ENCODE measurements around the gene UBQLN1.
"Not testable (repeated sequence)": the region's sequence is repeated elsewhere in the genome, so short reads cannot be mapped to it uniquely, and the experiment has no call there.

The UBQLN1 gene

DNA sequence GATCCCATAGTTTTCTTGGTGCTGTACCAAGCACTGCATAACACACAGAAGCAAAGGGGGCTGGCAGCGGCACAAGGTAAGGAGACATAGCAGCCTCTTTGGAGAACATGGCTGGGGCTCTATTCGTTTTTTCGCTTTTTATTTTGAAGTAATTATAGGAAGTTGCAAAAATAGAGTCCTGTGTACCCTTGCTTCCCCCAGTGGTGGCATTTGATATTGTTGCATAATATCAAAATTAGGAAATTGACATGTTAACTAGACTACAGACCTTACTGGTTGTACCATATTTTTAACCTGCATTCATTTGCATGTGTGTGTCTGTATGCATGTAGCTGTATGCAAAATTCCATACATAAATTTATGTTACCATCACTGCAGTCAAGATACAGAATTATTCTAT is 6.6 kb upstream of the UBQLN1 start:
- H3K27me3 ChIP-seq (replicated peaks; ENCODE audit: control insufficient read depth, insufficient read depth, low read length), result no peaks in the 10 kb centered on the region
- H3K4me1 ChIP-seq (ENCODE audit: control insufficient read depth, insufficient read depth, low read length), result peaks cover 1% of the 10 kb centered on the region
- no peaks in the 10 kb centered on the region for H3K36me3 ChIP-seq (ENCODE audit: control insufficient read depth, insufficient read depth, low read length, severe bottlenecking)
- peak; percentile 18 for DNase-seq (ENCODE audit: low read depth)
- H3K9me3 ChIP-seq (ENCODE audit: control insufficient read depth, low read length), result peaks cover 3% of the 10 kb centered on the region
- H3K9ac ChIP-seq (ENCODE audit: low read length), result no peak overlapping the region
- no peak overlapping the region for H3K4me3 ChIP-seq (ENCODE audit: low read length)

DNA sequence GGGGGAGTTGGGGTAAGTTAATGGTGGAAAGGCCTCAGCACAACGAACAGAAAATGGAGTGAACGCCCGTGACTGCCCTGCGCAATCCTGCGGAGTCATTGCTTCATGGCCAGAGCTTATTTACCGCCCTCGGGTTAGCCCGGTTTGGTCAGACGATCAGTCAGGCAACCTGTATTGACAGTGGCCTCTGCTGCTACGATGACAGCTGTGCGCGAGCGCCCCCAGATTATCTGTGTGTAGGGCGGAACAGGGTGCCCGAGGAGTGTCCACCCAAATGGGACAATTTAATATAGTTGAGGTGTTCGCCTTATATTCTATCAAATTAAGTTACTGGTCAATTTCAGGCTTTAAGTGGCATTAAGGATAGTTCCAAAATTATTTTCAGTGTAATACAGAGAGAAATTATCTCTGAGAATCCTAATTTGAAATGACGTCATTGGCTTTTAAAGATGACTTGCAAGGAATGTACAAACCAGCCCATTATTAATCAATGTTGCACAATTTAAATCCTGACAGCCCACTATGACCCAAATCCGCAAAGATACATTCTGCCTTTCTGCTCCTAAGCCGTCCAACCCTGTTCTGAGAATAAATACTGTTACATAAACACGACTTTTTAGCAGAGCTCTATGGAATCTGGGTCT is 879 bp upstream of the UBQLN1 start:
- Histone ChIP-seq H3K4me3 (ENCODE audit: low read length) (peak overlapping the region; percentile 91), H3K4me1 (ENCODE audit: control insufficient read depth, insufficient read depth, low read length) (peaks cover 20% of the 10 kb centered on the region), H3K9ac (ENCODE audit: low read length) (peak overlapping the region; percentile 97), H3K9me3 (ENCODE audit: control insufficient read depth, low read length) (no peaks in the 10 kb centered on the region), H3K36me3 (ENCODE audit: control insufficient read depth, insufficient read depth, low read length, severe bottlenecking) (no peaks in the 10 kb centered on the region), H3K27me3 (replicated peaks; ENCODE audit: control insufficient read depth, insufficient read depth, low read length) (no peaks in the 10 kb centered on the region)
- DNase-seq (ENCODE audit: low read depth), result peak; percentile 66

DNA sequence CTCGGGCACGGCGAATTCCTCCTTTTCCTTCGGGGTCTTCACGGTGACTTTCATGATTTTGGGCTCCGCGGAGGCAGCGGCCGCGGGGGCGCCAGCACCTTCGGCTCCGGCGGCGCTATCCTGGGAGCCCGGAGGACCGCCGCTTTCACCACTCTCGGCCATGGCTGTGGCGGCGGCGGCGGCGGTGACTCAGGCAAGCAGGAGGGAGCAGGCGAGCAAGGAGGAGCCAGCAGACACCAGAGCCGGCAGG is 315 bp downstream of the UBQLN1 start:
- peak; percentile 87 for DNase-seq (ENCODE audit: low read depth)
- H3K27me3 ChIP-seq (replicated peaks; ENCODE audit: control insufficient read depth, insufficient read depth, low read length), result no peaks in the 10 kb centered on the region
- peak overlapping the region; percentile 91 for H3K4me3 ChIP-seq (ENCODE audit: low read length)
- peaks cover 20% of the 10 kb centered on the region for H3K4me1 ChIP-seq (ENCODE audit: control insufficient read depth, insufficient read depth, low read length)
- no peaks in the 10 kb centered on the region for H3K9me3 ChIP-seq (ENCODE audit: control insufficient read depth, low read length)
- peak overlapping the region; percentile 97 for H3K9ac ChIP-seq (ENCODE audit: low read length)
- H3K36me3 ChIP-seq (ENCODE audit: control insufficient read depth, insufficient read depth, low read length, severe bottlenecking), result no peaks in the 10 kb centered on the region

GRCh38 chr9:83706676-83707517 is 861 bp downstream of the UBQLN1 start:
- peak overlapping the region; percentile 97 for H3K9ac ChIP-seq (ENCODE audit: low read length)
- H3K27me3 ChIP-seq (replicated peaks; ENCODE audit: control insufficient read depth, insufficient read depth, low read length), result no peaks in the 10 kb centered on the region
- peaks cover 24% of the 10 kb centered on the region for H3K4me1 ChIP-seq (ENCODE audit: control insufficient read depth, insufficient read depth, low read length)
- peak overlapping the region; percentile 91 for H3K4me3 ChIP-seq (ENCODE audit: low read length)
- DNase-seq (ENCODE audit: low read depth), result peak; percentile 61
- H3K36me3 ChIP-seq (ENCODE audit: control insufficient read depth, insufficient read depth, low read length, severe bottlenecking), result no peaks in the 10 kb centered on the region
- no peaks in the 10 kb centered on the region for H3K9me3 ChIP-seq (ENCODE audit: control insufficient read depth, low read length)

DNA sequence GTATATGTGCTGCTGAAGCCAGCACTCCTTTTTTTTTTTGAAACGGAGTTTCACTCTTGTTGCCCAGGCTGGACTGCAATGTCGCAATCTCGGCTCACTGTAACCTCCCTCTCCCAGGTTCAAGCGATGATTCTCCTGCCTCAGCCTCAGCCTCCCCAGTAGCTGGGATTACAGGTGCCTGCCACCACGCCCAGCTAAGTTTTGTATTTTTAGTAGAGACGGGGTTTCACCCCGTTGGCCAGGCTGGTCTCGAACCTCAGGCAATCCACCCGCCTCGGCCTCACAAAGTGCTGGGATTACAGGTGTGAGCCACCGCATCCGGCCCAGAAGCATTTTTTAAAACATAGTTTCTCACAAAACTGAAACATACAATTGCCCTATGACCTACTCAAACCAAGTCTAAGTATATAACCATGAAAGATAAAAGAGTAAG is 2.5 kb downstream of the UBQLN1 start:
- DNase-seq (ENCODE audit: low read depth); H3K9ac ChIP-seq (ENCODE audit: low read length); H3K27me3 ChIP-seq (replicated peaks; ENCODE audit: control insufficient read depth, insufficient read depth, low read length); H3K36me3 ChIP-seq (ENCODE audit: control insufficient read depth, insufficient read depth, low read length, severe bottlenecking); H3K9me3 ChIP-seq (ENCODE audit: control insufficient read depth, low read length): not testable (repeated sequence)
- peak overlapping the region; percentile 91 for H3K4me3 ChIP-seq (ENCODE audit: low read length)
- H3K4me1 ChIP-seq (ENCODE audit: control insufficient read depth, insufficient read depth, low read length), result peaks cover 37% of the 10 kb centered on the region

GRCh38 chr9:83701769-83702168 is 6.0 kb downstream of the UBQLN1 start:
- H3K9ac ChIP-seq (ENCODE audit: low read length), result peak overlapping the region; percentile 19
- peaks cover 38% of the 10 kb centered on the region for H3K4me1 ChIP-seq (ENCODE audit: control insufficient read depth, insufficient read depth, low read length)
- H3K9me3 ChIP-seq (ENCODE audit: control insufficient read depth, low read length), result no peaks in the 10 kb centered on the region
- no peaks in the 10 kb centered on the region for H3K27me3 ChIP-seq (replicated peaks; ENCODE audit: control insufficient read depth, insufficient read depth, low read length)
- H3K36me3 ChIP-seq (ENCODE audit: control insufficient read depth, insufficient read depth, low read length, severe bottlenecking), result no peaks in the 10 kb centered on the region
- peak; percentile 70 for DNase-seq (ENCODE audit: low read depth)
- peak overlapping the region; percentile 66 for H3K4me3 ChIP-seq (ENCODE audit: low read length)

DNA sequence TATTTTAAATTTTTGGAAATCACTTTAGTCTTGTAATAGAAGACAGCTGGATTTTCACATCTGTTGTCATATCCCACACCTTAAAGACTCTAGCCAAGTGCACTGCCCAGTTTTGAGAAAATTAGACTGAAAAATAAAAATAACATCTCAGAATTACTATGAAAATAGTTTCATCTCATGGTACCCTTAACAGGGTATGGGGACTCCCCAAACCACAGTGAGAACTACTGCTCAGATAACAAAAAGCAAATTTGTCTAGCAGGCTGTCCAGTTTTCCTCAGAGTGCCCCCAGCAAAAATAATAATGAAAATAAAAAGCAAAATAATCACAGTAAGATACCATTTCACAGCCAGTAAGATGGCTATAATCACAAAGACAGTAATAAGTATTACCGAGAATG is 6.5 kb downstream of the UBQLN1 start:
- H3K27me3 ChIP-seq (replicated peaks; ENCODE audit: control insufficient read depth, insufficient read depth, low read length), result no peaks in the 10 kb centered on the region
- H3K4me3 ChIP-seq (ENCODE audit: low read length), result peak overlapping the region; percentile 66
- no peaks in the 10 kb centered on the region for H3K36me3 ChIP-seq (ENCODE audit: control insufficient read depth, insufficient read depth, low read length, severe bottlenecking)
- H3K9ac ChIP-seq (ENCODE audit: low read length), result peak overlapping the region; percentile 19
- H3K9me3 ChIP-seq (ENCODE audit: control insufficient read depth, low read length), result no peaks in the 10 kb centered on the region
- H3K4me1 ChIP-seq (ENCODE audit: control insufficient read depth, insufficient read depth, low read length), result peaks cover 35% of the 10 kb centered on the region
- no peak for DNase-seq (ENCODE audit: low read depth)

- H3K27me3 ChIP-seq (replicated peaks; ENCODE audit: control insufficient read depth, insufficient read depth, low read length), result no peaks in the 10 kb centered on the region
- peaks cover 25% of the 10 kb centered on the region for H3K4me1 ChIP-seq (ENCODE audit: control insufficient read depth, insufficient read depth, low read length)
- H3K4me3 ChIP-seq (ENCODE audit: low read length), result no peak overlapping the region
- no peak for DNase-seq (ENCODE audit: low read depth)
- no peaks in the 10 kb centered on the region for H3K9me3 ChIP-seq (ENCODE audit: control insufficient read depth, low read length)
- no peaks in the 10 kb centered on the region for H3K36me3 ChIP-seq (ENCODE audit: control insufficient read depth, insufficient read depth, low read length, severe bottlenecking)
- no peak overlapping the region for H3K9ac ChIP-seq (ENCODE audit: low read length)
These were observed 8.1 kb downstream of the UBQLN1 start for GRCh38 chr9:83699615-83700014.

DNA sequence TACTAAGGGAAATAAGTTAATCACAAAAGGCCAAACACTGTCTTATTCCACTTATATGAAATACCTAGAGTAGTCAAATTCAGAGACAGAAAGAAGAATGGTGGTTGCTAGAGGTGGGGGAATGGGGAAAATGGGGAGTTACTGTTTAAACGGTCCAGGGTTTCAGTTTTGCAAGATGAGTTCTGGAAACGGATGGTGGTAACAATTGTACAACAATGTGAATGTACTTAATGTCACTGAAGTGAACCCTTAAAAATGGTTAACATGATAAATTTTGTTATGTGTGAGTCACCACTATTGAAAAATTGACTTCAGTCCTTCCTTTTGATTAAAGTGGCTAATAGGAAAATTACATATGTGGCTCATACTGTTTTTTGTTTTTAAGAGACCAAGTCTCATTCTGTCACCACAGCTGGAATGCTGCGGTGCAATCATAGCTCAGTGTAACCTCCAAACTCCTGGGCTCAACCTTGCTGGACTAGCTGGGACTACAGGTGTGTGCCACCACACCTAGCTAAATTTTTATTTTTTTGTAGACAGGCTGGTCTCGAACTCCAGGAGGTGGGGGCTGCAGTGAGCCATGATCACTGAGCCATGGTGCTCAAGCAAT is 8.7 kb downstream of the UBQLN1 start:
- Histone ChIP-seq H3K36me3 (ENCODE audit: control insufficient read depth, insufficient read depth, low read length, severe bottlenecking) (no peaks in the 10 kb centered on the region), H3K4me1 (ENCODE audit: control insufficient read depth, insufficient read depth, low read length) (peaks cover 25% of the 10 kb centered on the region), H3K9ac (ENCODE audit: low read length) (no peak overlapping the region), H3K9me3 (ENCODE audit: control insufficient read depth, low read length) (no peaks in the 10 kb centered on the region), H3K4me3 (ENCODE audit: low read length) (no peak overlapping the region), H3K27me3 (replicated peaks; ENCODE audit: control insufficient read depth, insufficient read depth, low read length) (no peaks in the 10 kb centered on the region)
- DNase-seq (ENCODE audit: low read depth), result no peak

DNA sequence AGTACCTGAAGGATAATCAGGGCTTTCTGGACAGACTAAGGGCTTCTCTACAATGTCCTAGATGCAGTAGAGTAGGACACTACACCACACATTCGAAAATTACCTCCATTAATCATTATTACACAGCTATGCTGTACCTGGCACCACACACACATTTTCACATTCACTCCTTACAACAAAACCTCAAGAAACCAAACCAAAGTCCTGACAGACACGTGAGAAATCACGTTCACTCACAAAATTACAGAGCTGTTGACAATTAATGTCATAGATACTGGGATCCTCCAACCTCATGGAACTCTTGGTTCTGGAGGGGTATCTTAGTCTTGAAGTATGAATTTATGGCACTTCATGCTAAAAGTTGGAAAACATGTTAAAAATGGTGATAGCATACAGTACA is 16.3 kb downstream of the UBQLN1 start:
- no peak overlapping the region for H3K9ac ChIP-seq (ENCODE audit: low read length)
- H3K4me1 ChIP-seq (ENCODE audit: control insufficient read depth, insufficient read depth, low read length), result peaks cover 21% of the 10 kb centered on the region
- no peak overlapping the region for H3K4me3 ChIP-seq (ENCODE audit: low read length)
- no peaks in the 10 kb centered on the region for H3K36me3 ChIP-seq (ENCODE audit: control insufficient read depth, insufficient read depth, low read length, severe bottlenecking)
- no peaks in the 10 kb centered on the region for H3K9me3 ChIP-seq (ENCODE audit: control insufficient read depth, low read length)
- no peaks in the 10 kb centered on the region for H3K27me3 ChIP-seq (replicated peaks; ENCODE audit: control insufficient read depth, insufficient read depth, low read length)
- DNase-seq (ENCODE audit: low read depth), result no peak

- Histone ChIP-seq H3K4me1 (ENCODE audit: control insufficient read depth, insufficient read depth, low read length) (peaks cover 21% of the 10 kb centered on the region), H3K4me3 (ENCODE audit: low read length) (peak overlapping the region; percentile 51), H3K27me3 (replicated peaks; ENCODE audit: control insufficient read depth, insufficient read depth, low read length) (no peaks in the 10 kb centered on the region), H3K9me3 (ENCODE audit: control insufficient read depth, low read length) (no peaks in the 10 kb centered on the region), H3K9ac (ENCODE audit: low read length) (no peak overlapping the region), H3K36me3 (ENCODE audit: control insufficient read depth, insufficient read depth, low read length, severe bottlenecking) (no peaks in the 10 kb centered on the region)
- no peak for DNase-seq (ENCODE audit: low read depth)
These were observed 18.8 kb downstream of the UBQLN1 start for GRCh38 chr9:83688921-83689320.
